ENCODE results near the gene SHB. TPM values are rescaled to one million over a fixed set of nuclear protein-coding genes. Genes with fewer than 3 reads are reported as not detected.
"Not testable (repeated sequence)": the region's sequence is repeated elsewhere in the genome, so short reads cannot be mapped to it uniquely, and the experiment has no call there.

SHB gene
- total RNA-seq, 1 donor from 2014 or later: 14.2 TPM

GRCh38 chr9:37899041-37899440 lies 170.0 kb downstream of the SHB start:
- DNase-seq: no peak

GRCh38 chr9:37897665-37898064 lies 171.4 kb downstream of the SHB start:
- no peak for DNase-seq

- DNase-seq: no peak
Measured at GRCh38 chr9:37892063-37892462, 177.0 kb downstream of the SHB start.

GRCh38 chr9:37891042-37891441 lies 178.0 kb downstream of the SHB start:
- not testable (repeated sequence) for DNase-seq

GRCh38 chr9:37889536-37889935 lies 179.5 kb downstream of the SHB start:
- DNase-seq: no peak

- not testable (repeated sequence) for DNase-seq
Measured at GRCh38 chr9:37887977-37888583, 180.9 kb downstream of the SHB start.

- no peak for DNase-seq
Measured at GRCh38 chr9:37880916-37881479, 188.0 kb downstream of the SHB start.

GRCh38 chr9:37876376-37876775 lies 192.7 kb downstream of the SHB start:
- no peak for DNase-seq

- no peak for DNase-seq
Measured at GRCh38 chr9:37873955-37874354, 195.1 kb downstream of the SHB start.

- no peak for DNase-seq
Measured at GRCh38 chr9:37870799-37871176, 198.2 kb downstream of the SHB start.

- DNase-seq: no peak
Measured at GRCh38 chr9:37870081-37870798, 198.8 kb downstream of the SHB start.

Small RNA genes lying within 50 kb of the gene (small RNA-seq; reads per million reads assigned to genes)
- not detected for gene RNU7-124P

Other genes starting within 250 kb of the SHB start
- gene SLC25A51, start 165.1 kb downstream of the SHB start, total RNA-seq: 121 TPM

Measured in occipital lobe (tissue), 3 donors.